HG03469 (cell line): ENCODE measurements around the gene AURKB.
"Not testable (repeated sequence)": the region's sequence is repeated elsewhere in the genome, so short reads cannot be mapped to it uniquely, and the experiment has no call there.

ENCODE experiments used
- ATAC-seq: cut with Tn5 transposase; IDR thresholded peaks from one replicate; pipeline ENCODE4 v1.9.1; 2021; ENCODE audit warnings: mild to moderate bottlenecking, moderate library complexity, moderate number of reproducible peaks; ENCODE audit not compliant: unreplicated experiment

AURKB gene

DNA sequence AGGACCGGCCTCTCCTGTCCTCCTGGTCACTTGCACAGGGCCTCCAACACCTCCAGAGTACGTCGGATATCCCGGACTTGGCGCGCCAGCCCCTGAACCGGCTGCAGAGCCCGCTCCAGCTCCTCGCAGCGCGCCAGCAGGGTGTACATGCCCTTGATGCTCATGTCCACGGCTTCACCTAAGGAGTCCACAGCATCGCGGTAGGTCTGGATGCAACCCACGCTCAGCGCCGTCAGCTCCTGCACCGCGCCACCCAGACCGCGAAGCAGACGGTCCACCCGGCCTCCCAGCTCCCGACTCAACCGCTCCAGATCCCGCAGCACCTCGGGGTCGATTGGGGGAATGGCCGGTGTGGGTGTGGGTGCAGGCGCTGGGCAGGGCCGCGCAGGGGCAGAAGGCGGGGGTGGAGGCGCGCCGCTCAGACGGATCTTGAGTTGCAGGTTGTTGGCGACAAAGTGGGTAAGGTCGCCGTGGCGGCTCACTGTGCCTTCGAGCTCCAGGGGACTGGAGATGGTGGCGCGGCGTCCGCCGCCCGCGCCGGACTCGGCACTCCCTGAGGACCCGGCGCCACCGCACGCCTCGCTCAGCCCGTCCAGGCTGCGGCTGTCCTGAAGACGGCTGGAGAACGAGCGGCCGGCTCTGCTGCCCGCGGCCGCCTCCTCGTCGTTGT lies 21.2 kb downstream of the AURKB start:
- ATAC-seq: no peak

DNA sequence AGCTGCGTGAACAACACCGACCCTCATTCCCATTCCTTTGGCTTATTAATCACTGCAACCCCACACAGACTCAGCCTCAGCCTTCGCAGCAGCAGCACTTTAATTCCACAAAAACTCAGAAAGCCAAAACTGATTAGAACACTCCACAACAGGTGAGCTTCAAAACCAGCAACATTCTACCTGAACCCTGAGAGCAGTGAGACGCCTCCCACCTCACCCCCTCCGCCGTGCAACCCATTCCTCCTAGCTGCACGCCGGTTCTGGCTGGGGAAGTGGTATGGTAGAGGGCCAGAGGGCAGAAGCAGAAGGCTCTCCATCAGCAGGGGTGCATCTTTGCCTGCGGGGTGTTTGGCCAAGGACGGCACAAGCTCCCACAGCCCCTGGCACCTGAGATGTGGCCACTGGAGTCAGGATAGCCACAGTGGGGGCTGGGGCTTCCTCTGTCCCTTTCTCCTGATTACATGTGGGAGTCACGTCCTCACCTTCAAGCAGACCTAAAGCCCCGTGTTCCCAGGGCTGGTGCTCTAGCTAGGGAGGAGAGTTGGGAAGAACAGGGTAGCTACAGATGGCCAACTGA lies 22.0 kb downstream of the AURKB start:
- ATAC-seq: no peak

DNA sequence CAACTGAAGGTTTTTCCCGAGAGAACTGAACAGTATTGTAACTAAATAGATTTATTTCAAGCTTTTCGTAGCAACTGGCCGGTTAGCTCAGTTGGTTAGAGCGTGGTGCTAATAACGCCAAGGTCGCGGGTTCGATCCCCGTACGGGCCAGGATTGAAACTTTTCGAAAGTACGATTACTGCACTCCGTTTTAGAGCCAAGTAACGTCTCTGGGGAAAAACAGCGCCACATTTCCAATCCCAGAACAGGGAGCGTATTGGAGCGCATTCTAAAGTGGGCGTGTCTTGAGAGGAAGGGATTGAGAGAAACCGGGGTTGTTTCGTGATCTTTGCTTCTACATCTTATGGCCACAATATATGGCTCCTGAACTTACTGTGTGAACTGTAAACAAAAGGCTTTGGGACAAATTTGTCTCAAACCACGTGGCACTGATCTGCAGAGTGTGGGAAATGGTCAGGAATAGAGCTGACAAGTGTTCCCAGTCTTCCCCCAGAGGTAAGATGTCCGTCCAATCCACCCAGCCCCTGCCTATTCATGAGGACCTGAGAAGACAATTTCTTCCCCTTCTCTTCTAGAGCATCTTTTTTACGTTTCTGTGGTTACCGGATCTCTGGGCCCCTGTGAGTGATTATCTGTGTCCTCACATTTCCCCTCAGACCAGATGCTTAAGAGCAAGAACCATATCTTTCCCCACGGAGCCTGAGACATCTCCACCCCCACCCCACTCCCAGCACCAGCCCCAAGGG lies 22.7 kb downstream of the AURKB start:
- ATAC-seq: no peak

DNA sequence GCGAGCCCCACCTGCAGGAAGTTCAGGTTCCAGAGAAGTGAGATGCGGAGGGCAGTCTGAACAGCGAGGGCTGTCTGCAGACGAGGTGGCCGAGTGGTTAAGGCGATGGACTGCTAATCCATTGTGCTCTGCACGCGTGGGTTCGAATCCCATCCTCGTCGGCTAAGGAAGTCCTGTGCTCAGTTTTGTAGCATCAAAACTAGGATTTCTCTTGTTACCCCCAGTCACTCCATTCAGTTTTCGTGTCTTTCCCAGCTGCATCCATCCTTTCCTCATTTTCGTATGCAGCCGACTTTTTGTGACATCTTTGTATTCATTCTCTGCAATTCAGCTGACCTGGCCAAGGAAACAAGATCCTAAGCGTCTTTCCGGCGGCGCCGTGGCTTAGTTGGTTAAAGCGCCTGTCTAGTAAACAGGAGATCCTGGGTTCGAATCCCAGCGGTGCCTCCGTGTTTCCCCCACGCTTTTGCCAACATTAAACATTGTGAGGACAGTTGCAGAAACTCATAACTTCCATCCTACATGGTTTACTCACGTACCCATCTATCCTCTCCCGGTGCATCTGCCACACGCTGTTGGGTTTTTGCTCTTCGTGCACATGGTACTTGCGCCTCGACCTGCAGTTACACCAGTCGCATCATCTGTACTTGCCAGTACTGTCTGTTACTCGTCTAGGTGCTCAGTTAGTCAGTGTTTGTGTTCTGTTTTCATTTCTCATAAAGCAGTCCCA lies 23.4 kb downstream of the AURKB start:
- ATAC-seq: no peak

DNA sequence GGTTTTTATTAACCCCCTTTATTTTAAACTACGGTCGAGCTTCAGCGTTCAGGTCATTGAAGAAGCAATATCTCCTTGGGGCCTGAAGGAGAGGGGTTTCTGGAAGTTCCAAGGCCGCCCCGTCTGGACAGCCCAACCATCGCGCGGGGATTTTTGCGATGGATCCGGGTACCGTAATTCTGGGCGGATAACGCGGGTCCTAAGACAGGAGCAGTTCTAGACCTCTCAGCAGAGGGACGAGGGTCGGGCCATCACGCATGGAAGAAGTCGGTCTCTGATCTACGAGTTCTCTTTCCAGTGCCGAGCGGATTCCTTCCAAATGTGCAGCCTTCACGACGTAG lies 24.0 kb downstream of the AURKB start:
- ATAC-seq: no peak

DNA sequence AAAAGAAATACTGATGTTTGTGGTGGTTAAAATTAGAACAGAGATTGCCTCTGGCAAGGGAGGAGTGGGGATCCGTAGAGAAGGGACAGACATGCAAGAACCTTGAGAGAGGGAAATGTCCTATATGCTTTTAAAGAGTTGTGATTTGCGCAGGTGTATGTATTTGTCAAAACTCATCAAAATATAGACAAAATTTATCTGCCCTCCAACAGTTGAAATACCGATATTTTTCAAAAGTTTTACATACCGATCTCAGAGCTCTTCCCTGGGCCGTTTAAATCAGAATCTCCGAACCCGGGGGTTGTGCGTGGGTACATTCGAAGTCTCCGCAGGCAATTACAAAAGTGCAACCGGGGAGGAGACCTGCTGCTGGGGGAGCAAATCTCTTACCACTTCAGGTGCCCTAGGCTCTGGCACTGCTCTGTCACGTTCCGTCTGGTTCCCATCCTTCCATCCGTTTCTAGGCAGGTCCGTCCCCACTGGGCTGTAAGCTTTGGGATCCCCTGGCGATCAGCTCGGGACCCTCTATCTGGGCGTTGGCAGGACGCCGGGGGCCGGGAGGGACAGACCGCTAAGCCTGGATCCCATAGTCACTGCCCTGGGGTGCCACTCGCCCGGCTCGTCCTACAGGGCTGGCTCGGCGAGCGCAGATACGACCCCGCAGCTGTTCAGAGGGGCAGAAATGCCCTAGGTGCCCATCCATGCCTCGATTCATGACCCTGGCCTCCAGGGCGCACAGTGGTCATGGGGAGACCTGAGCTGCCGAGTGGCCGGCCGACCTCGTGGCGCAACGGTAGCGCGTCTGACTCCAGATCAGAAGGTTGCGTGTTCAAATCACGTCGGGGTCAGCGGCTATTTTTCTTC lies 24.6 kb downstream of the AURKB start:
- ATAC-seq: no peak

DNA sequence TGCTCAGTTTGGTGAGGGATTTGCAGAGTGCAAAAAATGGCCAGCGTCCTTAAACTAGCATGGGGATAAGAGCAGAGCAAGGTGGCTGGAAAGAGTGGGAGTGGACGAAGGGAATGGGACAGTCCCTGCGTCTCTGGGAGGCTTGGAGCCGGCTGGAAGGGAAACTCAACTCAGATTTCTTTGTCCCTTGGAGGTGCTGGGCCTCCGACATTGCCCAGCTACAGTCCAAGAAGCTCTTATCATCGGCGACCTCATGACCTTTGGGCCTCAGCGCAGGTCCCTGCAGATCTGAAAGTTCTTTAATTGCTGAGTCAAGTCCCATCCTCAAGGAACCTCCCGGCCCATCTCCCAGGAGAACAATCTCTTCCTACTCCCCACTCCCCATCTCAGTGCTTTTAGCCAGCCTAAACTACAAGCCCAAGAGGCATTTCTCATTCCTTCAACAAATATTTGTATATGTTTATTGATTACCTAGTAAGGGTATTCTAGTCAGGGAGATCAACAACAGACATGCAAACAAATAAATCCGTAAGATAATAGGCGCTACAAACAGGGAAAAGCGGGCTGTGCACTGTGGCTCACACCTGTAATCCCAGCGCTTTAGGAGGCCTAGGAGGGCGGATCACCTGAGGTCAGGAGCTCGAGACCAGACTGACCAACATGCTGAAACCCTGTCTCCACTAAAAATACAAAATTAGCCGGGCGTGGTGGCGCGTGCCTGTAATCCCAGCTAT lies 33.2 kb downstream of the AURKB start:
- no peak for ATAC-seq

DNA sequence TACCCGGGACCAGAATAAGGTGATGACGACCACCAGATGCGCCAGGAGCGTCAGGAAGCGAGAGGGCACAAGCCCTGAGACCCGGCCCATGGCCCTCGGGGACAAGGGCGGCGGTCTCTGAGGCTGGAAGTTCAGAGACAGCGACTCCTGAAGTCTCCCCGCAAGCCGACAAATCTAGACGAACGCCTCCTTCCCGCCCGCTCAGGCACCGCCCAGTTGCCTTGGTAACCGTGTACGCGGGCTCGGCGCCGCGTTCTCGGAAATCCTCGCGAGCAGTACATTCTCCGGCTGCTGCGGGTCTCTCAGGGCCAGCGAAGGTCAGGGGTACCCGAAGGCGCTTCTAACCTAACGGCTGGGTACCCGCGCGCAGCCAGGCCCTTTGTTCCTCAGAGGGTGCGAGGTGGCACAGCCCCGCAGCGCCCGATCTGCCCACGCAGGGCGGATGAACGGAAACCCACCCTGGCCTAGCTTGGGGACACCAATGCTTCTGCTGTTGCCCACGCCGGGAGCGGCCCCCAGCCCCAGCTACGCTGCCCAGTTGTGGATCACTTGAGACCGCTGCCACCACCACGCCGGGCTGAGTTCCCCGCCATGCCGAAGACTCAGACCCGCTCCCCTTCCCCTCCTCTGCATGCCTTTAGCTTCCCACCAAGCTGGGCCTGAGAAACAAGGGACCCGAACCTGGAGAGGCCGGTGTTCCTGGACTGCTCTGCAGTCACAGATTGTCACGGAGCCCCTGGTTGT lies 34.0 kb downstream of the AURKB start, which contains the start of gene TMEM107:
TMEM107 (minus strand) TSS at position 184 of the 744 bp plus-strand sequence; CDS start at position 90, 94 bp downstream.
- no peak for ATAC-seq

DNA sequence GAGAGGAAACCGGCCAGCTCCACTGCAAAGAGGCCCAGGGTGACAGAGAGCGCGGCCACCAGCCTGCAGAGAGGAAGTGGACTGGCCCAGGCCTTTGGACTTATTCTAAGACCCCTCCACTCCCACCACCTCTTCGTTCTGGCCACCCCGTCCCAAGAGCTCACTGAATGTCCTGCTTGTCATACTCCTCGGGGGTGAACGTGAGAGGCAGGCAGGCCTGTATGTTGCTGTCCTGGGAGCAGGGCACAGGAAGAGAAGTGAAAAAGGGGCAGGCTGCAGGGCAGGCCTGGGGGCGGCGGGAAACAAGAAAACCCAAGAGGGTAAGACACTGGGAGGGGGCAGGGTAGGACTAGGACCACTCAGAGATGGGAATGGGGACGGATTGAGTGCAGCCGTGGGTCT lies 34.6 kb downstream of the AURKB start:
- no peak for ATAC-seq

DNA sequence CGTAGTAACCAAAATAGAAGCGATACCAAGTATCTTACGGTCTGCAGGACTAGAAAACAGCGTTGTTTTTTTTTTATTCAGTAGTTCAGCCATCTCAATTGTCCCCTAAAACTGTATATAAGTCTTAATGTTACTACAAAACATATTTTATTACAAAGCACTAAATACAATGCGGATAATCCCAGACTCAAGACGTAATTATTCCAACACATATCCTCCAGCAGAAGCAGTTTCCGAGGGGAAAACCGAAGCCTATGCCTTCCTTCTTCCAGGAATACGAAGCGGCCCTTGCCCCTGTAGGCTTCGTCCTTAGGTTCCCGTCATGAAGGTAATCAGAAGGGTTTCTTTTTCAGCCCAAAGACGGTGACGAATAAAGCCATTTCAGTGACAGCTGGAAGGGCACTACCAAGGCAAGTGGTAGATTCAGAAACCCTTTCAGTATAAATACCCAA lies 36.5 kb downstream of the AURKB start:
- ATAC-seq: no peak

DNA sequence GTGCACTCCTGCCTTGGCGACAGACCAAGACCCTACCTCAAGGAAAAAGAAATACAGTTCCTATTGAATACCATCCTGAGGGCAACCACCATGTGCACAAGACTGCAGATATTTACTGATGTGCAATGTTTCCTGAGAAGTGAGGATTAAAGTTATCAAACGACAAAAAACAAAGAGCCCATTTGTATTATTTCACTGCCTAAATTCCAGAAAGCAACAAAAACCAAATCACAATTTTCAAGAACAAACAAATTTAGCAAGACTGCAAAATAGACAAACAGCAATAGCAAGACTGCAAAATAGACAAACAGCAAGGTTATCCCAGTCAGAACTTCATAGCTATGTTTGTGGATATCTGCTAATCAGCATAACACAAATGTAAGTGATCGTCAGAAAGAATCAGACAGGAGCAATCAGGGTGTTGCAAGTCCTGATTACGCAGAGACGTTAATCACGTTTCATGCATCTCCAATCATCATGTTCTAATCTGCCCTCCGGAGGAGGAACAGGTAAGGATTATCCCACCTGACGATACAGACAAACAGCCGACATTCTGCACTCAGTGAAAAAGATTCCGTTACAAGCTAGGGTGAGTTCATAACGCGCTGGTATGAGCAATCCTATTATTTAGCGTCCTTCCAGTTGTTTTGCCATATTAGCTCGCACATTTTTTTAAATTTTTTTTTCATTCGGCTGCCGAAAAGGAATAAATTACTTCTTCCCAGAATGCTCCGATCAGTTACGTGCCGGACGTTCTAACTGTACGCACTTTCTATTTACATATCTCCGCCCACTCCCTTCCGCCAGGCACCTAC lies 37.1 kb downstream of the AURKB start:
- ATAC-seq: peak; percentile 50

DNA sequence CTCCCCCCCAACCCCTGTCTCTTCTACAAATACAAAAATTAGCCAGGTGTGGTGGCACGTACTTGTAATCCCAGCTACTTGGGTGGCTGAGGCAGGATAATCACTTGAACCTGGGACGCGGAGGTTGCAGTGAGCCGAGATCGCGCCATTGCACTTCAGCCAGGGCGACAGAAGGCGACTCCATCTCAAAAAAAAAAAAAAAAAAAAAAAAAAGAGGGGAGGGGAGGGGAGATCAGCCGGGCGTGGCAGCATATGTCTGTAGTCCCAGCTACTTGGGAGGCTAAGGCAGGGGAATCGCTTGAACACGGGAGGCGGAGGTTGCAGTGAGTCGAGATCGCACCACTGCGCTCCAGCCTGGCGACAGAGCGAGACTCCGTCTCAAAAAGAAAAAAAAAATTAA lies 40.2 kb downstream of the AURKB start:
- ATAC-seq: not testable (repeated sequence)

DNA sequence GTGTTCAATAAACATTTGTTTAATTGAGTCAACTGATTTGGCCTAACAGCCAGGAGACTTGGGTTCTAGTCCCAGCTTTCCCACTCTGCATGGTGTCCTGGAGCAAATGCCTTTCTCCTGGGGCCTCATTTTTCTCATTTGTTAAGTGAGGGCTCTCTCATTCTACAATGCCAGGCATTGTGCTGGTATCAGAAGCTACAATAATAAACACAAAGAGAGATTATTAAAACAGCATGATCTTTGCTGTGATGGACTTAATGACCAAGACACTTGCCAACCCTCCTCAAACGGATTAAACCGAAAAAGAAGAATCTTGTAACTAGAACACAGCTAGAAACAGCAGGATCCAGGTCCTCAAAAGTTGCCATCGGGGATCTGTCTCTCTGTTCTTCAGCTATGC lies 42.8 kb downstream of the AURKB start:
- no peak for ATAC-seq

DNA sequence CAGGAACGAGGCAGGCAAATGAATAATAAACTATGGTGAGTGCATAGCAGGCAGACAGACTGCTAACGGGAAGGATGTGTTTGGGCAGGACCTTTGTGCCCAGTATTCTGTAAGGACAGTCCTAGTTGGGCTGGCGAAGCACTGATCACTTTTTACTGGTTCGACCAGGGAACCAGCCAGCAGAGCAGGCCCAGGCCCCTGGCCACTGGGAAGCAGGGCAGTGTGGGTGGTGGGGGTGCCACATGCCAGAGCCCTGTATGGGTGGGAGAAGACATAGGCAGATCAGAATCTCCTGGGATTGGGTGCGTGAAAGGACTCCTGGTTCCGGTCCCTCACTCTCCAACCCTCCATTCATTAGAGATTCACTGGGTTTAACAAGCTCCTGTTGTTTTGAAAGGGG lies 43.6 kb downstream of the AURKB start:
- no peak for ATAC-seq

DNA sequence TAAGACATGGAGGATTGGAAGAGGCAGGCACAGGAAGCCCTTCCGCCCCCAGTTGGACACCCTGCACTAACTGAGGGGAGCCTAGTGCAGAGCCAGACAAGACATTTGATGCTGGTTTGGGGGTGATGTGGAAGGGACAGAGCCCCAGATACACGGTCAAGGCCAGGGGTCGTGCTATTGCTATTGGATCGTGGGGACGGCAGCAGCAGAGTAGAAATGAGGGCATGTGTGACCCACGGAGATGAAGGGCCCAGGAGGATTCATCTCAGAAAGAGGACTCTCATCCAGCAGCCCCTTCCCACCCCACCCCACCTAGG lies 45.6 kb downstream of the AURKB start:
- no peak for ATAC-seq

DNA sequence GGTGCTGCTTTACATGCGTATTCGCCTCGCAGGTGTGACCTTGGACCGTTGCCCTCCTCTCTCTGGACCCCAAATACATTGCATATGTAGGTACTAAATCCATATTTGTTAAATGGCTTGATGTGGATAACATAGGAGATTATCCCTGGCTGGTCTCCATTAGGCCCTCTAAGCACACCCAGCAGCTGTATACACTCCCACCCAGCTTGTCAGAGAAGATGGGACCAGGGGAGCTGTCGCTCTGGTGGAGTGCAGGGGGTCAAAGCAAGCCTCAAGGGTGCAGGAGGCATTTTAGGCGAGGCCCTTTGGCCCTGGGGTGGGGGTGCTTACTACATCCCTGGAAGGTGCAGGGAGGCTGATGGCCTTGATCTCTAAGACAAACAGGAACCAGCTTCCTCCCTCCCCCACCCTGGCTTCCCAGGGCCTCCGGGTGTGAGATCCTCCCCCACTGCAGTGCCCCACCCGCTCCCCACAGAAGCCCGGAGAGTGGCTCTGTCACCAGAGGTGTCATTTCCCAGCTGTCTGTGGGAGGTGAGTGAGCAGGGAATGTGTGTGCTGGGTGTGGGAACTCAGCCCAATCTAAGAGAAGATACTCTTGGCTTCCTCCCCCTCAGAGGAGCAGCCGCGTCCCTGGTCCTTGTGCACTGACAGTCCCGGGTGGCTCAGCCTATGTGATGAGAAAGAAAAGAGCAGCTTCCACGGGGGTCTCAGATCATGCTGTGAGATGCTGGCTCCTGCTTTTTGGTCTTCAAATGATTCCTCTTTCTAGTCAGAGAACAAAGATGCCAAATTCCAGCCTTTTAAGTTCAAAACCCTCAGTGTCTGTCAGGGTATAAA lies 46.2 kb downstream of the AURKB start:
- ATAC-seq: no peak
